GM12892 (cell line): ENCODE measurements around the gene CCDC13.
A peak's percentile ranks its signal among the peaks of the same experiment; 100 is the strongest.

Experiments used
- DNase-seq: peaks from one replicate; pipeline ENCODE4 v3.0.0; 2011; ENCODE audit not compliant: insufficient read length
- FAIRE-seq: peaks from 2 replicates; lab custom pipeline; 2011; peaks lifted over from hg19 to GRCh38; lab: Jason Lieb, UNC
- POLR2A ChIP-seq: IDR thresholded peaks from 2 replicates; pipeline ENCODE4 v1.6.1; 2011; ENCODE audit warnings: low read depth, low read length, control low read depth
- POLR2AphosphoS5 ChIP-seq: IDR thresholded peaks from 2 replicates; pipeline ENCODE4 v1.6.1; 2011; ENCODE audit warnings: low read depth, low read length, control low read depth
- TAF1 ChIP-seq: IDR thresholded peaks from 2 replicates; pipeline ENCODE4 v1.6.1; 2011; ENCODE audit warnings: low read depth, mild to moderate bottlenecking, control low read depth, low read length, borderline replicate concordance

CCDC13 gene

DNA sequence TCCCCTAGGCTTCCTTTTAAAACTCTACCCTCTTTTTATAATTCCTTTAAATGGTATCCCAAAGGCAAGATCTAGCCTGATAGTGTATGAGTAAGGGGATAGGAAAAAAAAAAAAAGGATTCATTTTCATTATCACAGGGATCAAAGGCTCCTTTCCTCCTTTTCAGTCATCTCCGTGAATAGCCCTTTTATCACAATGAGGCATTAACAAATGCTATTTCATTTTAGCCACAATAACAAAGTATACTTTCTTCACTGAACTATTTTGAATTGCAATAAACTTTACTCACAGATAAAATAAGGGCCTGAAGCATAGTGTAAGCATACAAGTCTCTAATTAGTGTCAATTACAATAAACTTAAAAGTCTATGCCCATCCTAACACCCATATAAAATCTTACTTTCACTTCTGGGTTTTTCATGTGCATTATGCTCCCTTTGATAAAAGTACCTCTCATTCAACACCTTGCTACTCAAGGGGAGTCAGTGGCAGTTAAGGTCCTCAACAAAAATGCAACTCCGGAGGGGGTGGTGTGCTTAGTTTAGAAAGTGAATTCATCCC, 22.6 kb upstream of the CCDC13 start:
- DNase-seq (no peak), FAIRE-seq (no peak)
- TF ChIP-seq POLR2A = no peak
- no peak for TF ChIP-seq POLR2AphosphoS5
- no peak for TF ChIP-seq TAF1

DNA sequence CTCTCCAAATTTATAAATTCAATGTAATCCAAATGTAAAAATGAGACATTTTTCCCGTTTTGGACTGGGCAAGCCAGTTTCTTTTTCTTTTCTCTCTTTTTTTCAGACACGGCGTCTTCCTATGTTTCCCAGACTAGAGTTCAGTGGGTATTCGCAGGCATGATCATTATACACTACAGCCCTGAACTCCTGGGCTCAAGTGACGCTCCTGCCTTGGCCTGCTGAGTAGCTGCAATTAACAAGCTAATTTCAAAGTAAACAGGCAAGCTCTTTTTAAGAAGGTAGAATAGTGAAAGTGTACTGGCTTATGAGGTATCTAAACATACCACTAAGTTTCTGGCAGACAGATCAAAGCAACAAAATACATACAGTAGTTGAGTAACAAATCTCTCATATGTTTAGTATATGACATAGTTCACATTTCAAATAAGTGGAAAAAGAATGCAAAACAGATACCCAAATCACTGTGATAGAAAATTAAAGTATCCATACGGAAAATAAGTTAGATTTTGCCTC, 17.7 kb upstream of the CCDC13 start:
- FAIRE-seq (no peak), DNase-seq (no peak)
- TF ChIP-seq TAF1 = no peak
- TF ChIP-seq POLR2A = no peak
- no peak for TF ChIP-seq POLR2AphosphoS5

DNA sequence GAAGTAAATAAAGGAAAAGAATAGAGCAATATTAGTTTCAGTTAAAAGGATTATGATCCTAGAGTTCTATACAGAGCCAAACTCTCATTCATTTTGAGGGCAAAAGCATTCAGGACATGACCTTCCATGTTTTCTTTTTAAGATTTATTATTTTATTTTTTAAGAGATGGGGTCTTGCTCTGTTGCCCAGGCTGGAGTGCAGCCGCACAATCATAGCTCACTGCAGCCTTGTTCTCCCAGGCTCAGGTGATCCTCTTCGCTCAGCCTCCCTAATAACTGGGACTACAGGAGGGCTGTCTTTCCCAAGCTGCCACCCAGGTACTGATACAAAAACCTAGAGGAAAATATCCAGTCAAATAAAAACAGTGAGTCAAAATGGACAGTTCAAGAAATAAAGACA, 13.6 kb upstream of the CCDC13 start:
- FAIRE-seq = no peak

DNA sequence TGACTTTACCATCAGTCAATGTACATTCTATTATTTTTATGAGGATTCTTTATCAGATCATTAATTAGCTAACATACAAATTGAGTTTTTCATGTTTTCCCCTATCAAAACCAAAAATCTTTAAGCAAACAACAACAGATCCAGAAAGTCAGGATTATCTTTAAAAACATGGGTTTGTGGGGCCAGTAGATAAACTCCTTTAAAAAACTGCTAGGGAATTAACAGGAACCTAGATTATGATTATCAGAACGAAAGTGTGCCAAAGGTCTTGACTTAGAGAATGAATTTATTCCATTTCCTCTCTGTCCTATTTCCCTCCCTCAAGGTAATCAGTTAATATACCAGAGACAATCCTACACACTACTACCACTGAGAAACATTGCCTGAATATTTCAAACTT, 13.2 kb upstream of the CCDC13 start:
- TF ChIP-seq TAF1 (no peak), POLR2AphosphoS5 (no peak), POLR2A (no peak)
- no peak for DNase-seq
- FAIRE-seq = no peak

More for the DNA sequence above, 13.6 kb upstream of the CCDC13 start:
- no peak for DNase-seq
- TF ChIP-seq POLR2AphosphoS5 = no peak
- no peak for TF ChIP-seq TAF1
- TF ChIP-seq POLR2A = no peak

DNA sequence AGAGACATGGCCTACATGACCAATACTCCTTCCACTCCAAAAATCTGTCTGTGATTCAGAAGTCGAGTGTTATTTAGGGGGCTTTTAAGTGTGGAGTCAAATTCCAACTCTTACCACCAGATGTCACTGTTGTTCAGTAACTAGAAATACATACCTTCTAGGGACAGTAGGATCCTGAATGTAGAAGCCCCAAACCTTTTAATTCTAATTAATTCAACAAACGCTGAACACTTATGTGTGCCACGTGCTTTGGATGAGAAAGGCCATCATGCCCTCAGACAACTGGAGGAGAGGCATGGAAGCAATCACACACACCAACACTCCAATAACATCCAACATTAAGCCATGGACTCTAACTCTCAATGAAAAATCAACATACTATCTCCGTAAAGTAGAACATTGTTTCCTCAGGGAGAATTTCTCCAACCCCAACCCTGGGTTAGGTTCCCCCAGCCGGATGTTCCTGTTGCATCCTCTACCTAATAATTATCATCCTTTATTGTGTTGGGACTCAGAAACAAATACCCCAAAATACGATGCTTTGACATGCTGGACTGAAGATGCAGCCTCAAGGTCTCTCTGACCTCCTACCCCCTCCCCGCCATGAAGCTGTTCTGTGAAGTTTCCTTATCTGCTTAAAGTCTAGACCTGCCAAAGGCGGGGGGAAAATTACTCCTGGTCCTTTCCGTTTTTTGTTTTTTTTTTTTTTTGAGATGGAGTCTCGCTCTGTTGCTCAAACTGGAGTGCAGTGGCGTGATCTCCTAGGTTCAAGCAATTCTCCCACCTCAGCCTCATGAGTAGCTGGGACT, 8.0 kb upstream of the CCDC13 start:
- DNase-seq (peak; percentile 26), FAIRE-seq (peak; percentile 82)
- TF ChIP-seq POLR2AphosphoS5 (no peak), POLR2A (no peak), TAF1 (no peak)

DNA sequence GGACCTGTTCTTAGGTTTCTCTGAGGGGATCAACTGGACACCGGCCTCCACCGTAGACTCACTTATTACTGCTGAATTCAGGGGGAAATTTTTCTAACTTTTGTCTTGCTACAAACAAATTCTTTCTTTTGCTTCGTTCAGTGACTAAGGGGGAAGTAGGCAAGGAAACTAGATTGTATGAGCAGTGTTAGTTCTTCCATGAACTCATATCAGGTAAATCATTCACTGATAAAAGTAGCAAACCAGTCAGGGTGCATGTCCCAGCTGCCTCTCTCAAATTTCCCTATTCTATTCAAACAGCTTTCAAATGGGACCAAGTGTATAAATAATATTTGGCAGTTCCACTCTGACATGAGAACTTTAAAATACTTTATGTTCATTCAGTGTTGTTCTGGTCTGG, 7.3 kb upstream of the CCDC13 start:
- TF ChIP-seq TAF1 (no peak), POLR2A (no peak), POLR2AphosphoS5 (no peak)
- no peak for DNase-seq
- FAIRE-seq = no peak

DNA sequence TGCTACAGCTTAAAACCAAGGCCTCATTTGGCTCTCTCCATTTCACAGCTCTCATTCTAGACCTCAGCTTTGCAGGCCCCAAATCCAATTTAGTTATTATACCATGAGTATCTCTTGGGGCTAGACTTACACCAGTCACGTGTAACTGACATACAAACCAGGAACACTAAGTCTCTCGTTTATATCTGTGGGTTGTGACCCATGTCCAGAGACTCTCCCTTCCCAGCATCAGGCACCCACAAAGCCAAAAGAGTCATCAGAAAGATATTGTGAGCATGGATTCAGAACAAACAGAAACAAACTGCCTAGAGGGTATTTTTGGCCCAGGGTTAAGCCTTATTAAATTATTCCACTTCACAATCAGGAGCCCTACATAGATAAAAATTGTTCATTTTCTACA, 5.6 kb upstream of the CCDC13 start:
- no peak for DNase-seq
- TF ChIP-seq POLR2AphosphoS5 = no peak
- FAIRE-seq = no peak

DNA sequence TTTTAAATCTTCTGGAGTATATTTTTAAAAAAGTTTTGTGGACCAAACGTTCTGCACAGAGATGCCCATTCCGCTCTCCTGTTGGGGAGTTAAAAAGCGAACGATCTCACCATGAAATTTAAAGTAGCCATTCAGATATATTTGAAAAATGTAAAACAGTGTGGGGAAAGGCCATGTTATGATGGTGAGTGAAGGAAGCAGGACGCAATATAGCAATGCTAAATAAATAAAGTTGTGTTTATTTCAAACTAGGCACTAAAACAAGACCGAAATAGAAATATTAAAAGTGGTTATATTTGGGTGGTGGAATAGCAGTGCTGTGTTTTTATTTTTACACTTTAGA, 327 bp upstream of the CCDC13 start:
- TF ChIP-seq POLR2A = no peak
- TF ChIP-seq TAF1 = no peak
- no peak for TF ChIP-seq POLR2AphosphoS5
- FAIRE-seq = no peak
- DNase-seq = no peak

DNA sequence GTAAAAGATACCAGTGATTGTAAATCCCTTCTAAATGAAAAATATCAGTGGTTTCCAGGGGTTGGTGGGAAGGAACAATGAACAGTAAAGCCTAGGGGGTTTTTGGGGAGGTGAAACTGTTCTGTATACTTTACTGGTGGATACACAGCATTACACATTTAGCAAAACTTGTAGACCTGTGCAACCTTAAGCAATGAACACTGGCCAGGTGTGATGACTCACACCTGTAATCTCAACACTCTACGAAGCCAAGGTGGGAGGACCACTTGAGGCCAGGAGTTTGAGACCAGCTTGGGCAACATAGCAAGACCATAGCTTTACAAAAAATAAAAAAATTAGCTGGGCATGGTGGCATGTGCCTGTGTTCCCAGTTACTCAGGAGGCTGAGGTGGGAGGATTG, 1.8 kb downstream of the CCDC13 start:
- no peak for DNase-seq
- TF ChIP-seq POLR2AphosphoS5 (no peak), TAF1 (no peak), POLR2A (no peak)
- no peak for FAIRE-seq

DNA sequence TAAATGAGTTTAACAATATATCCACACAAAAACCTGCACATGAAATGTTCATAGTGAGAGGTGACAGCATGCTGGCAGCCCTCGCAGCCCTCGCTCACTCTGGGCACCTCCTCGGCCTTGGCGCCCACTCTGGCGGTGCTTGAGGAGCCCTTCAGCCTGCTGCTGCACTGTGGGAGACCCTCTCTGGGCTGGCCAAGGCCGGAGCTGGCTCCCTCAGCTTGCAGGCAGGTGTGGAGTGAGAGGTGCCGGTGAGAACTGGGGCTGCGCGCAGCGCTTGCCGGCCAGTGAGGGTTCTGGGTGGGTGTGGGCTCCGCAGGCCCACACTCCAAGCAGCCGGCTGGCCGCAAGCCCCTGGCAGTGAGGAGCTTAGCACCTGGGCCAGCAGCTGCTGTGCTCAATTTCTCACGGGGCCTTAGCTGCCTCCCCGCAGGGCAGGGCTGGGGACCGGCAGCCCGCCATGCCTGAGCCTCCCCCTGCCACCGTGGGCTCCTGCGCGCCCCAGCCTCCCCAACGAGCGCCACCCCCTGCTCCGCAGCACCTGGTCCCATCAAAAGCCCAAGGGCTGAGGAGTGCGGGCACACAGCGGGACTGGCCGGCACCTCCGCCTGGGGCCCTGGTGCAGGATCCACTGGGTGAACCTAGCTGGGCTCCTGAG, 3.4 kb downstream of the CCDC13 start:
- FAIRE-seq (no peak), DNase-seq (no peak)
- TF ChIP-seq POLR2AphosphoS5 (no peak), TAF1 (no peak), POLR2A (no peak)

DNA sequence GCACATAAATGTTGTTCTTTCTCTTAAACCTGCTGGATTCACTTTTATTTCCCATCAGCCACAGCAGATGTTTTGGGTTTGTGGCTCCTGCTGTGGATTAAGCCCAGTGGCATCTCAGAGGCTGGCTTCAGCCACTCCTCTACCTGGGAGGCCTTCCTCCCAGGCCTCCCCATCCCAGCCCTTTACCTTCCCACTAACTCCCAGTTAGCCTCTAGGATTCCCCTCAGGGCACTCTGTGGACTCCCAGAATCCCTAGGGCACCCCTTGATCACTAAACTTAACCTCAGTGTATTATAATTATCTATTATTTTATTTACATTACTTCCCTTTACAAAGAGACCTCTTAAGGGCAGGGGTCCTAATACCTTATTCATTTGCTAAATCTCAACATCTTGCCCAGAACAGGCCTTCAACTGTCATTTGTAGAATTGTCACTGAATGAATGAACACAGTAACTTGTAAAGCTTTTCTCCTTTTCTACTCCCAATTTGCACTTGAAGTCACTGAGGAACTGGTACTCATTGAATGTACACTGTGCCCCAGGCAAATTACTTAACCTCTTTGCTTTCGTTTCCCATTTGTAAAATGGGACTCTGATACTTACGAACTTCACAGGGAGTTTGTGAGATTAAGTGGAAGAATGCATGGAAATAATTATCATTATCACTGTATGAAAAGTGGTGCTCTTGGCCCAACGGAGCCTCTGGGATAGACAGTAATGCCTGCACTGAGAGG, 8.3 kb downstream of the CCDC13 start:
- FAIRE-seq (no peak), DNase-seq (no peak)
- TF ChIP-seq POLR2AphosphoS5 = no peak
- TF ChIP-seq POLR2A = no peak
- TF ChIP-seq TAF1 = no peak

DNA sequence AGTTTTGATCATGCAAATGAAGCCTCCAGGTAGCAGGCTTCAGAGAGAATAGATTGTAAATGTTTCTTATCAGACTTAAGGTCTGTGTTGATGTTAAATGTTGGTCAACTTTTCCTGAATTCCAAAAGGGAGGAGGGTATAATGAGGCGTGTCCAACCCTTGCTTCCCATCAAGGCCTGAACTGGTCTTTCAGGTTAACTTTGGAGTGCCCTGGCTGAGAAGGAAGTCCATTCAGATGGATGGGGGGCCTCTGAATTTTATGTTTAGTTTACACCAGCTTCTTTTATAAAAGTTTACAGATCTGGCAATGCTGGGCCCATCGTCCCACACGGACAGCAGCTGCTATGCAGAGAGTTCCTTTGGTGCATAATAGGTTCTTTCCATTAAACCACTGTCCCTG, 8.9 kb downstream of the CCDC13 start:
- DNase-seq (no peak), FAIRE-seq (no peak)
- TF ChIP-seq POLR2A (no peak), TAF1 (no peak), POLR2AphosphoS5 (no peak)
